ENCODE measurements around the gene CAMK1. TPM values are rescaled to one million over a fixed set of nuclear protein-coding genes. Genes with fewer than 3 reads are reported as not detected.

CAMK1 gene
- total and polyA plus RNA-seq, 4 donors, result 13.8 to 20.1 (median 16.7) TPM

DNA sequence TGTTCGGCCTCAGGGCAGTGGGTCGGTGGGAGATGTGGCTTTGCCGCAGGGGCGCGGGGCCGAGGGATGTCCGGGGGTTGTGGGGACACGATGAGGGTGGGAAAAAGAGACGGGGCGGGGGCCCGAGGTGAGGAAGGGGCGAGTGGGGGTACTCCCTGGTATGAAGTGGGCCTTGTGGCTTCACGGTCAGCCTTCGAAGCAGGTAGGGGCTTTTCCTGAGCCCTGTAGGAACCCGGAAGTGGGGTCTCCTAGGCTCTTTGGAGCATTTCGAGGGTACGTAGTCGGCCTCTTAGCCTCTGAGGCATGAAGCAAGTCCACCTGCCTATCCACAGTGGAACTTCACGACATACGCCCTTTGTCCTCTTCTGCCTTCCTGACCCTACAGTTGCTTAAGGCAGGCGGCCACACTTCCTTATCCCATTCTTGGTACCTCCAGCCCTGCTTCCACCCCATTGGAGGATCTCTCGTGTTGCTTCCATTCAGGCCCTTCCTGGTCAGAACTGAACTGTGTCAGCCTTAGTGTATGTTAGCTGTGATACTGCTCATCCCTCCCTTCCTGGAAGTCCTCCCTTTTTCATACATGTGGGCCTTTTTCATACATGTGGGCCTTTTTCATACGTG lies 23.5 kb upstream of the CAMK1 start (continued):
- TF ChIP-seq, protein P1, sequence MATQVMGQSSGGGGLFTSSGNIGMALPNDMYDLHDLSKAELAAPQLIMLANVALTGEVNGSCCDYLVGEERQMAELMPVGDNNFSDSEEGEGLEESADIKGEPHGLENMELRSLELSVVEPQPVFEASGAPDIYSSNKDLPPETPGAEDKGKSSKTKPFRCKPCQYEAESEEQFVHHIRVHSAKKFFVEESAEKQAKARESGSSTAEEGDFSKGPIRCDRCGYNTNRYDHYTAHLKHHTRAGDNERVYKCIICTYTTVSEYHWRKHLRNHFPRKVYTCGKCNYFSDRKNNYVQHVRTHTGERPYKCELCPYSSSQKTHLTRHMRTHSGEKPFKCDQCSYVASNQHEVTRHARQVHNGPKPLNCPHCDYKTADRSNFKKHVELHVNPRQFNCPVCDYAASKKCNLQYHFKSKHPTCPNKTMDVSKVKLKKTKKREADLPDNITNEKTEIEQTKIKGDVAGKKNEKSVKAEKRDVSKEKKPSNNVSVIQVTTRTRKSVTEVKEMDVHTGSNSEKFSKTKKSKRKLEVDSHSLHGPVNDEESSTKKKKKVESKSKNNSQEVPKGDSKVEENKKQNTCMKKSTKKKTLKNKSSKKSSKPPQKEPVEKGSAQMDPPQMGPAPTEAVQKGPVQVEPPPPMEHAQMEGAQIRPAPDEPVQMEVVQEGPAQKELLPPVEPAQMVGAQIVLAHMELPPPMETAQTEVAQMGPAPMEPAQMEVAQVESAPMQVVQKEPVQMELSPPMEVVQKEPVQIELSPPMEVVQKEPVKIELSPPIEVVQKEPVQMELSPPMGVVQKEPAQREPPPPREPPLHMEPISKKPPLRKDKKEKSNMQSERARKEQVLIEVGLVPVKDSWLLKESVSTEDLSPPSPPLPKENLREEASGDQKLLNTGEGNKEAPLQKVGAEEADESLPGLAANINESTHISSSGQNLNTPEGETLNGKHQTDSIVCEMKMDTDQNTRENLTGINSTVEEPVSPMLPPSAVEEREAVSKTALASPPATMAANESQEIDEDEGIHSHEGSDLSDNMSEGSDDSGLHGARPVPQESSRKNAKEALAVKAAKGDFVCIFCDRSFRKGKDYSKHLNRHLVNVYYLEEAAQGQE (IDR thresholded peaks at IDR 0.05), result no peak
- no peak for TF ChIP-seq GABPA (IDR thresholded peaks at IDR 0.05 in 1 of 2, conservative IDR thresholded peaks at IDR 0.05 in 1 of 2)
- no peak for TF ChIP-seq NR2F2 (IDR thresholded peaks at IDR 0.05)
- TF ChIP-seq, protein P2, sequence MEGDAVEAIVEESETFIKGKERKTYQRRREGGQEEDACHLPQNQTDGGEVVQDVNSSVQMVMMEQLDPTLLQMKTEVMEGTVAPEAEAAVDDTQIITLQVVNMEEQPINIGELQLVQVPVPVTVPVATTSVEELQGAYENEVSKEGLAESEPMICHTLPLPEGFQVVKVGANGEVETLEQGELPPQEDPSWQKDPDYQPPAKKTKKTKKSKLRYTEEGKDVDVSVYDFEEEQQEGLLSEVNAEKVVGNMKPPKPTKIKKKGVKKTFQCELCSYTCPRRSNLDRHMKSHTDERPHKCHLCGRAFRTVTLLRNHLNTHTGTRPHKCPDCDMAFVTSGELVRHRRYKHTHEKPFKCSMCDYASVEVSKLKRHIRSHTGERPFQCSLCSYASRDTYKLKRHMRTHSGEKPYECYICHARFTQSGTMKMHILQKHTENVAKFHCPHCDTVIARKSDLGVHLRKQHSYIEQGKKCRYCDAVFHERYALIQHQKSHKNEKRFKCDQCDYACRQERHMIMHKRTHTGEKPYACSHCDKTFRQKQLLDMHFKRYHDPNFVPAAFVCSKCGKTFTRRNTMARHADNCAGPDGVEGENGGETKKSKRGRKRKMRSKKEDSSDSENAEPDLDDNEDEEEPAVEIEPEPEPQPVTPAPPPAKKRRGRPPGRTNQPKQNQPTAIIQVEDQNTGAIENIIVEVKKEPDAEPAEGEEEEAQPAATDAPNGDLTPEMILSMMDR (IDR thresholded peaks at IDR 0.05; ENCODE audit: low read depth, low read length, missing input control), result no peak

DNA sequence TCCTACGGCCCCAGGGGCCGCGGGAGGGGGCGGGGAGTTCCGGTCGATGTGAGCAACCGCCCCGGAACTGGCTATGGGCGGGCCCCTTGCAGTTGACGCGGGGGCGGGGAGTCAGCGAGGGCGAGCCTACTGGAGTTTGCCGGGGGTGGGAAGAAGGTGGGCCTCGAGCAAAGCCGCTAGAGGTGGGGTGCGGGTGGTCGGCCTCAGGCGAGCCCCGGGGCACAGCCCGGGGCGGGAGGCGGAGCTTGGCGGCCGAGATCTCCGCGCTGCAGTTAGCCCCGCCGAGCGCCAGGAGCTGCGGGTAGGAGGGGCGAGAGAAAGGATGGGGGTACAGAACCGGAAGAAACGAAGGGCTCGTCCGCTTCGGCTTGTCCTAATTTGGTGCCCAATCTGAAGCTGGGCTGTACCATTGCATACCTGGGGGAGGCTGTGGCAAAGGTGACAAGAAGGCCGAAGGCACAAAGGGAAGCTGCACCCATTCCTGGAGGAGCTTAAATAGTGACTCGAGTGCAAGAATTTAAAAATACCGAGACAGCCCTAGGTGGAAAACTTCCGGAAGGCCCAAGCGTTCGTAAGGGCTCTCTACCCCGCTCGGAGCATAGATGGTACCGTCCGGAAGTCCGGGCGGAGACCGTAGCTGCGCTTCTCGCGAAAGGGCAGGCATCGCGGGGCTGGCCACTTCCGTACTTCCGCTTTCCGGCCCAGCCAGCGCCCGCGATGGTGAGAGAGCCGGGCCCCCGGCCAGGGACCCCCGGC lies 22.8 kb upstream of the CAMK1 start, which contains the start of the genes ARPC4 and TADA3:
Gene ARPC4 (plus strand): TSS at position 678 of the 756 bp plus-strand sequence. CDS start 40 bp downstream, at position 718.
Gene TADA3 (minus strand): TSS at position 69 of the 756 bp plus-strand sequence. CDS start 1,007 bp downstream, outside the sequence.
- Histone ChIP-seq H3K4me1 (ENCODE audit: control insufficient read depth in 4 of 4, insufficient read depth in 4 of 4, low read length in 3 of 4) (peaks cover 0 to 24% (median 19%) of the 10 kb centered on the region in 4 donors), H3K27me3 (ENCODE audit: control insufficient read depth in 4 of 4, insufficient read depth in 4 of 4, low read length in 3 of 4) (no peaks in the 10 kb centered on the region), H3K27ac (ENCODE audit: low read depth in 1 of 2, low read length in 2 of 2) (peak within 1 kb of the TSS; percentile 88 to 93), H3K36me3 (ENCODE audit: control insufficient read depth in 4 of 4, insufficient read depth in 3 of 4, low read depth in 1 of 4, low read length in 3 of 4) (peaks cover 2 to 23% (median 21%) of the 10 kb centered on the region in 4 donors), H3K4me3 (ENCODE audit: low read depth in 1 of 3, low read length in 3 of 3) (peak within 1 kb of the TSS; percentile 89 to 97 (median 93)), H3K9ac (ENCODE audit: low read depth in 1 of 2, low read length in 2 of 2) (peak within 1 kb of the TSS; percentile 78 to 95), H3K9me3 (ENCODE audit: control insufficient read depth in 4 of 4, low read length in 3 of 4) (no peaks in the 10 kb centered on the region)
- no peak for TF ChIP-seq HNF4A (conservative IDR thresholded peaks at IDR 0.05)
- no peak for TF ChIP-seq FOXA2 (IDR thresholded peaks at IDR 0.05)
- TF ChIP-seq RXRA (IDR thresholded peaks at IDR 0.05), result peak; percentile 3 to 35
- TF ChIP-seq, protein P3, sequence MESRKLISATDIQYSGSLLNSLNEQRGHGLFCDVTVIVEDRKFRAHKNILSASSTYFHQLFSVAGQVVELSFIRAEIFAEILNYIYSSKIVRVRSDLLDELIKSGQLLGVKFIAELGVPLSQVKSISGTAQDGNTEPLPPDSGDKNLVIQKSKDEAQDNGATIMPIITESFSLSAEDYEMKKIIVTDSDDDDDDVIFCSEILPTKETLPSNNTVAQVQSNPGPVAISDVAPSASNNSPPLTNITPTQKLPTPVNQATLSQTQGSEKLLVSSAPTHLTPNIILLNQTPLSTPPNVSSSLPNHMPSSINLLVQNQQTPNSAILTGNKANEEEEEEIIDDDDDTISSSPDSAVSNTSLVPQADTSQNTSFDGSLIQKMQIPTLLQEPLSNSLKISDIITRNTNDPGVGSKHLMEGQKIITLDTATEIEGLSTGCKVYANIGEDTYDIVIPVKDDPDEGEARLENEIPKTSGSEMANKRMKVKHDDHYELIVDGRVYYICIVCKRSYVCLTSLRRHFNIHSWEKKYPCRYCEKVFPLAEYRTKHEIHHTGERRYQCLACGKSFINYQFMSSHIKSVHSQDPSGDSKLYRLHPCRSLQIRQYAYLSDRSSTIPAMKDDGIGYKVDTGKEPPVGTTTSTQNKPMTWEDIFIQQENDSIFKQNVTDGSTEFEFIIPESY (IDR thresholded peaks at IDR 0.05), result peak; percentile 99
- TF ChIP-seq, protein P1 (IDR thresholded peaks at IDR 0.05), result peak; percentile 48
- TF ChIP-seq, protein P2 (IDR thresholded peaks at IDR 0.05; ENCODE audit: low read depth, low read length, missing input control), result no peak
- TF ChIP-seq, protein P4, sequence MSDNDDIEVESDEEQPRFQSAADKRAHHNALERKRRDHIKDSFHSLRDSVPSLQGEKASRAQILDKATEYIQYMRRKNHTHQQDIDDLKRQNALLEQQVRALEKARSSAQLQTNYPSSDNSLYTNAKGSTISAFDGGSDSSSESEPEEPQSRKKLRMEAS (IDR thresholded peaks at IDR 0.05), result peak; percentile 89
- peak; percentile 11 to 53 for TF ChIP-seq RAD21 (IDR thresholded peaks at IDR 0.05)
- TF ChIP-seq, protein P5, sequence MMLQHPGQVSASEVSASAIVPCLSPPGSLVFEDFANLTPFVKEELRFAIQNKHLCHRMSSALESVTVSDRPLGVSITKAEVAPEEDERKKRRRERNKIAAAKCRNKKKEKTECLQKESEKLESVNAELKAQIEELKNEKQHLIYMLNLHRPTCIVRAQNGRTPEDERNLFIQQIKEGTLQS (IDR thresholded peaks at IDR 0.05), result no peak
- TF ChIP-seq TAF1 (conservative IDR thresholded peaks at IDR 0.05), result no peak
- peak; percentile 89 to 91 for TF ChIP-seq EGR1 (IDR thresholded peaks at IDR 0.05; ENCODE audit: low read depth in 2 of 2)
- peak; percentile 55 for TF ChIP-seq YY1 (IDR thresholded peaks at IDR 0.05)
- no peak for TF ChIP-seq JUND (IDR thresholded peaks at IDR 0.05)
- no peak for TF ChIP-seq HNF4G (IDR thresholded peaks at IDR 0.05)
- no peak for TF ChIP-seq FOXA1 (IDR thresholded peaks at IDR 0.05)
- TF ChIP-seq SP1 (IDR thresholded peaks at IDR 0.05), result peak; percentile 32
- no peak for TF ChIP-seq NR2F2 (IDR thresholded peaks at IDR 0.05)
- TF ChIP-seq GABPA (IDR thresholded peaks at IDR 0.05 in 1 of 2, conservative IDR thresholded peaks at IDR 0.05 in 1 of 2), result peak; percentile 67 to 90
- DNase-seq (ENCODE audit: low spot score), result peak; percentile 89
- under 1% methylated on average over 65 of the region's 65 CpGs for WGBS

Data from liver (tissue), 9 donors.